Gastroesophageal sphincter (tissue), 4 donors: ENCODE data around the gene NEK8. TPM values are rescaled to one million over a fixed set of nuclear protein-coding genes. Genes with fewer than 3 reads are reported as not detected.

Experiments
- ATAC-seq: fragments of 150-250 bp; one replicate; pipeline ENCODE4 v1.9.1; 2016; ENCODE audit warnings: mild to moderate bottlenecking, moderate library complexity
- H3K27ac ChIP-seq, 4 donors: fragments of 200-600 bp; sonication (generic) in 3 of 4; 1 replicate in 3 of 4; 2 replicates in 1 of 4; pipeline ENCODE4 v1.5.1; 2016 to 2019
- H3K27me3 ChIP-seq: fragments of 200-600 bp; sonication (generic); one replicate; pipeline ENCODE4 v1.5.1; 2019
- H3K36me3 ChIP-seq, 2 donors: fragments of 200-600 bp; sonication (generic); one replicate each; pipeline ENCODE4 v1.5.1; 2019; ENCODE audit warnings: control low read depth in 1 of 2
- H3K4me1 ChIP-seq, 3 donors: fragments of 200-600 bp; sonication (generic); 1 replicate in 2 of 3; 2 replicates in 1 of 3; pipeline ENCODE4 v1.5.1; 2016 to 2019; ENCODE audit warnings: control low read depth in 2 of 3
- H3K4me3 ChIP-seq, 2 donors: fragments of 200-600 bp; sonication (generic); one replicate each; pipeline ENCODE4 v1.5.1; 2019; ENCODE audit warnings: mild to moderate bottlenecking in 1 of 2, moderate library complexity in 1 of 2
- H3K9me3 ChIP-seq, 3 donors: fragments of 200-600 bp; sonication (generic); one replicate each; pipeline ENCODE4 v1.5.1; 2017 to 2019; ENCODE audit warnings: control low read depth in 2 of 3
- EP300 ChIP-seq: sonication (generic); formaldehyde crosslinking; IDR thresholded peaks from one replicate; pipeline ENCODE4 v1.6.1; 2017; ENCODE audit warnings: antibody characterized with exemption, mild to moderate bottlenecking
- POLR2A ChIP-seq, 2 donors: fragments of 450-650 bp; IDR thresholded peaks; one replicate each; pipeline ENCODE4 v1.6.1; 2017; ENCODE audit warnings: antibody characterized with exemption in 2 of 2, mild to moderate bottlenecking in 2 of 2, moderate library complexity in 1 of 2
- POLR2AphosphoS5 ChIP-seq: sonication (generic); formaldehyde crosslinking; IDR thresholded peaks from one replicate; pipeline ENCODE4 v1.6.1; 2017; ENCODE audit warnings: antibody characterized with exemption
- WGBS, 2 donors: methylation state at CpG; one replicate each; pipeline ENCODE4 v1.1.5; 2018; ENCODE audit warnings: low coverage in 1 of 2; 5-methylcytosine and 5-hydroxymethylcytosine counted together
- total RNA-seq, 4 donors: library from RNA; depleted of rRNA; stranded (reverse); fragments of >200 nt; gene quantifications; one replicate each; pipeline ENCODE4 v1.1.0, GENCODE V29; 2016
- TF ChIP-seq, protein P1 (sequence below), 4 experiments: fragments of 200-600 bp in 2 of 4; fragments of 450-650 bp in 2 of 4; sonication (generic) in 1 of 4; IDR thresholded peaks; one replicate each; pipeline ENCODE4 v1.5.1; 2017 to 2019; ENCODE audit warnings: antibody characterized with exemption in 4 of 4, mild to moderate bottlenecking in 2 of 4, moderate library complexity in 2 of 4

NEK8 gene
- total RNA-seq, 4 donors from 2014 or later: 0.94 to 2.0 (median 1.8) TPM; not detected in 1

DNA sequence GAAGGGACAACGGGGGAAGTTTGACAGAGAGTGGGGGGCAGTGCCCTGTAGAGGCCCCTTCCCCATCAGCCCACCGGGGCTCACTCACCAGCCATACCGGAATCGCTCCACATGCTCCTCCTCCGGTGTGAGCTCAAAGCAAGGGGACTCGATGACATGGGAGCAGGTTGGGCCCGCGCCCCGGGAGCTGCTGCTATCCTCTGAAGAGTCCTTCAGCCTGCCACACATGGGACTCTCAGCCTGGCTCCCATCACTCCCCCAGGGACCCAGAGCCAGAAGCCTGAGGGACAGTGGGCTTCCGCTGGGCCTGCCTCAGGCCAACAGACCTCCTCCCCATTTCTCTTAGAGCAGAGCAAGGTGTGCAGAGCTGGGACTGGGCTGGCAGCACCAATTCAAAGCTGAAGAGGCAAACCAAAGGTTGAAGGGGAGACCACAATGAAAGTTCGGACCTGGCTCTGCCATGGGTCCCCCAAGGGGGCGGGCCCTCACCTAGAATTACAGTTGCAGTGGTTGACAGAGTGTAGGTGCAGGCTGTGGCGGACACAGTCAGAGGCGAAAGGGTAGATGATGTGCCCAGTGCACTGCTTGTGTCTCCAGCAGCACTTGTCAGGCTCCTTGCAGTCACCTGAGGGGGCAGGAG lies 24.2 kb upstream of the NEK8 start:
- H3K4me1 ChIP-seq: peaks cover 0 to under 1% (median 0%) of the 10 kb centered on the region in 3 donors
- H3K27ac ChIP-seq: no peak overlapping the region
- no peak for ATAC-seq
- no peaks in the 10 kb centered on the region for H3K27me3 ChIP-seq
- H3K4me3 ChIP-seq: no peak overlapping the region
- 83 to 100% methylated on average over 1 to 6 of the region's 14 CpGs for WGBS, 2 donors
- TF ChIP-seq POLR2A (IDR thresholded peaks at IDR 0.05): no peak
- no peak for TF ChIP-seq EP300
- TF ChIP-seq, protein P1, sequence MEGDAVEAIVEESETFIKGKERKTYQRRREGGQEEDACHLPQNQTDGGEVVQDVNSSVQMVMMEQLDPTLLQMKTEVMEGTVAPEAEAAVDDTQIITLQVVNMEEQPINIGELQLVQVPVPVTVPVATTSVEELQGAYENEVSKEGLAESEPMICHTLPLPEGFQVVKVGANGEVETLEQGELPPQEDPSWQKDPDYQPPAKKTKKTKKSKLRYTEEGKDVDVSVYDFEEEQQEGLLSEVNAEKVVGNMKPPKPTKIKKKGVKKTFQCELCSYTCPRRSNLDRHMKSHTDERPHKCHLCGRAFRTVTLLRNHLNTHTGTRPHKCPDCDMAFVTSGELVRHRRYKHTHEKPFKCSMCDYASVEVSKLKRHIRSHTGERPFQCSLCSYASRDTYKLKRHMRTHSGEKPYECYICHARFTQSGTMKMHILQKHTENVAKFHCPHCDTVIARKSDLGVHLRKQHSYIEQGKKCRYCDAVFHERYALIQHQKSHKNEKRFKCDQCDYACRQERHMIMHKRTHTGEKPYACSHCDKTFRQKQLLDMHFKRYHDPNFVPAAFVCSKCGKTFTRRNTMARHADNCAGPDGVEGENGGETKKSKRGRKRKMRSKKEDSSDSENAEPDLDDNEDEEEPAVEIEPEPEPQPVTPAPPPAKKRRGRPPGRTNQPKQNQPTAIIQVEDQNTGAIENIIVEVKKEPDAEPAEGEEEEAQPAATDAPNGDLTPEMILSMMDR (IDR thresholded peaks at IDR 0.05): no peak
- no peak for TF ChIP-seq POLR2AphosphoS5
- no peaks in the 10 kb centered on the region for H3K9me3 ChIP-seq
- peaks cover 0 to 64% of the 10 kb centered on the region in 2 donors for H3K36me3 ChIP-seq

GRCh38 chr17:28705074-28705659 lies 23.4 kb upstream of the NEK8 start:
- H3K36me3 ChIP-seq: peaks cover 0 to 55% of the 10 kb centered on the region in 2 donors
- no peak overlapping the region for H3K4me3 ChIP-seq
- WGBS, 2 donors: 61% methylated on average over 3 of the region's 5 CpGs; no CpG with 5 or more reads in 1 of the 2 donors
- no peak for ATAC-seq
- TF ChIP-seq EP300 (no peak), POLR2A (IDR thresholded peaks at IDR 0.05) (no peak), POLR2AphosphoS5 (no peak)
- TF ChIP-seq, protein P1 (IDR thresholded peaks at IDR 0.05): no peak
- peaks cover 0 to 9% (median 0%) of the 10 kb centered on the region in 3 donors for H3K4me1 ChIP-seq
- H3K27ac ChIP-seq: no peak overlapping the region
- no peaks in the 10 kb centered on the region for H3K9me3 ChIP-seq
- no peaks in the 10 kb centered on the region for H3K27me3 ChIP-seq

DNA sequence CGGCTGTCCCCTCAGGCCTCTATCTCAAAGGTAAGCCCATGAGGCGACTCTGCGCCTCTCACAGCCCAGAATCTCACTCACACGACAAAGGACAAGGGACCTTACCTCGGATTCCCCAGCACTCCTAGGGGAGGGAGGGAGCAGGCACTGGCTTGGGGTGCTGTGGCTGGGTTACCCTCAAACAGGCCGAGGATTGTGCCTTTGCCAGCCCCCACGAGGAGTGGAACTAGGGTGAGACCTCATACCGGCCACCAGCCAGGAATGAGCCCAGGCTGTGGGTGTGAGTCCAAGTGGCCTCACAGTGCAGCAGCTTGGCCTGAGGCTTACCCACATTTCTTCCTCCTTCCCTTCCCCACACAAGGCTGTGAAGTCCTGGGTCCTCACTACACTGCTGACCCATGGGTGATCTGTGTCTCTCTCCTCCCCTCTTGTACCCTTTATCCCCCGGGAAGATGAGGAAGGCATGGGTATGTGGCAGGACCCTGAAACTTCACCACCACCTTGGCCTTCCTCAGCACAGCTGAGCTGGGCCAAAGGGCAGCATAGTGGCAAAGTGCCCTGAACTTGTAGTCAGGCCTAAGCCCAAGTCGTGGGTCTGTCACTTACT lies 22.8 kb upstream of the NEK8 start:
- H3K4me1 ChIP-seq: peaks cover 0 to 15% (median 0%) of the 10 kb centered on the region in 3 donors
- whole genome bisulfite sequencing, 2 donors: 75 to 87% methylated on average over 3 to 4 of the region's 10 CpGs
- ATAC-seq: no peak
- no peaks in the 10 kb centered on the region for H3K27me3 ChIP-seq
- no peaks in the 10 kb centered on the region for H3K9me3 ChIP-seq
- H3K4me3 ChIP-seq: no peak overlapping the region
- TF ChIP-seq POLR2A (IDR thresholded peaks at IDR 0.05): no peak
- TF ChIP-seq EP300: no peak
- no peak for TF ChIP-seq POLR2AphosphoS5
- TF ChIP-seq, protein P1 (IDR thresholded peaks at IDR 0.05): no peak
- no peak overlapping the region for H3K27ac ChIP-seq
- peaks cover 0 to 49% of the 10 kb centered on the region in 2 donors for H3K36me3 ChIP-seq

- no peak overlapping the region for H3K27ac ChIP-seq
- no peak for ATAC-seq
- no peaks in the 10 kb centered on the region for H3K27me3 ChIP-seq
- H3K9me3 ChIP-seq: no peaks in the 10 kb centered on the region
- peaks cover 0 to 22% (median 0%) of the 10 kb centered on the region in 3 donors for H3K4me1 ChIP-seq
- TF ChIP-seq EP300 (no peak), POLR2AphosphoS5 (no peak), POLR2A (IDR thresholded peaks at IDR 0.05) (no peak)
- TF ChIP-seq, protein P1 (IDR thresholded peaks at IDR 0.05): no peak
- no peak overlapping the region for H3K4me3 ChIP-seq
- 57% methylated on average over 3 of the region's 7 CpGs; no CpG with 5 or more reads in 1 of the 2 donors for WGBS, 2 donors
- peaks cover 0 to 40% of the 10 kb centered on the region in 2 donors for H3K36me3 ChIP-seq
Measured at GRCh38 chr17:28706471-28707338, 21.9 kb upstream of the NEK8 start.
